NCI-H2029 (cell line): ENCODE results near the gene CD200.
"Not testable (repeated sequence)": the region's sequence is repeated elsewhere in the genome, so short reads cannot be mapped to it uniquely, and the experiment has no call there.

Experiments
- DNase-seq: peaks from one replicate; lab custom pipeline; 2025; lab: John Stamatoyannopoulos, UW

CD200 gene

DNA sequence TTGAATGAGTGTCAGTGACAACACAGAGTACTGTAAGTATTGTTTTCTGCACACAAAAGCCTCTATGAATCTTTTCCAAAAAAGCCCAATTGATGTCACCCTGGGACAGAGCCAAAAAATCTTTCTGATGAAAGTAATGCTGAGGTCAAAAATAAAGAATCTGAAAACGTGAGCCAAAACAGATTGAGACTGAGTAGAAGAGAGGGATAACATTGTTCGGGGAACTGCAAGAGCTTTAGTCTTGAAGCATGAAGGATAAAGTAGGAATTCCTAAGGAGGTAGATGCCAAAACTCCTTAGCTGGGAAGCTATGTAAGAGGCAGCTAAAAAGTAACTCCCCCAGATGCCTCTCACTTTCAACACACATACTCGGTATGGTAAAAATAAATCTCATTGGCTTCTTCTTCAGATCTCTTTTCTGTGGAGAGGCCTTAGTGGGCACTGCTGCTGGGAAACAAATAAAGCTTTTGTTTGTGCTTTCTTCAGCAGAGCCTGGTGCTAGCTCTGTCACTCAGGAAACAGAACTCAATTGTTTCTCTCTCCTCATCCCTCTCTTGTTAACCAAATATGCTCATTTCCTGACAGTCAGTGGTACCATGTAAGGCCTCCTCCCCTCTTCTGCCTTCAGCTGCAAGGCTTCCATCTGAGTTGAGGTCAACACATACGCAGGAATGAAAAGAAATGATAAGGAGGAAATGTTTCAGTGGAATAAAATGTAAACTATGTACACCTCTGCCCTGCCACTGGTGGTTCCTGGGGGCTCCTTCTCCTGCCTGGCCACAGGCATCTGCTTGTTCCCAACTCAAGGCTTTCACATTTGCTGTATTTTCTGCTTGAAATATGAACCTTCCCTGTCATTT, 58.1 kb downstream of the CD200 start:
- DNase-seq = no peak

DNA sequence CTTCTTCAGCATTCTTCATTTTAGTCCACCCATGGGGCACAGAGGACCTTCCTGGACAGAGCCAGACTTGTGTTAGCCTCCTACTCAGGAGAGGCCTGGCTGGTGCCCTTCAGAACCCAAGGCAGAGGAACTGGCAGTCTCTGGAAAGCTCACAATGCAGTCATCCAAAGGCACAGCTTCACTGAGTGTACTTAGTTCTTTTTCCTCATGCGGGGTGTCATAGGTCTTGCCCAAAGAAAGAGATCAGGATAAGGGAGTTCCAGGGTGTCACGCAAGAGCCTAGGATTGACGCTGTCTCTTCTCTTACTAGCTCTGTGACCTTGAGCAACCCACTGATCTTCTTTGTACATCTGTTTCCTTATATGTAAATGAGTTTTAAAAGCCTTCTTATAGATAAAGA, 58.7 kb downstream of the CD200 start:
- no peak for DNase-seq

DNA sequence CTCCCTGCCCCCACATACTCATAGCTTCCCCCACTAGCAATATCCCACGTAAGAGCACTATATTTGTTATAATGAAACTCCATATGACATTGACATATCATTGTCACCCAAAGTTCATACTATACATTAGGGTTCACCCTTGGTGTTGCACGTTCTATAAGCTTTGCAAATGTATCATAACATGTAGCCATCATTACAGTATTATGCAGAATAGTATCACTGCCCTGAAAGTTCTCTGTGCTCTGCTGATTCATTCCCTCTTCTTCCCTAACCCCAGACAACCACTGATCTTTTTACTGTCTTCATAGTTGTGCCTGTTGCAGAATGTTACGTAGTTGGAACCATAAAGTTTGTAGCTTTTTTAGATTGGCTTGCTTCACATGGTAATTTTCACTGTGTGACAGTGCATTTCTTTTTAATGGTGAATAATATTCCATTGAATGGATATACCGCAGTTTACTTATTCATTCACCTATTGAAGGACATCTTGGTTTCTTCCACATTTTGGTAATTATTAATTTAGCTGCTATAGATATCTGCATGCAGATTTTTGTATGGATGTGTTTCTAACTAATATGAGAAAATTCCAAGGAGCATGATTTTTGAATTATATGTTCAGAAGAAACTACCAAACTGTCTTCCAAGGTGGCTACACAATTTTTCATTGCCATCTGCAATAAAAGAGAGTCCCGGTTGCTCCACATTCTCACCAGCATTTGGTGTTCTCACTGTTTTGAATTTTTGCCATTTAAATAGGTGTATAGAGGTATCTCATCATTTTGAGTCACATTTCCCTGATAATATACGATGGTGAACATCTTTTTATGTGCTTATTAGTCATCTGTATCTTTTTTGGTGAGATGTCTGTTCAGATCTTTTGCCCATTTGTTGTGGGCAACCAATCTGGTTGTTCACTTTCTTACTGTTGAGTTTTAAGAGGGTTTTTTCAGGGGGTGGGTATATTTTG, 59.7 kb downstream of the CD200 start:
- DNase-seq = no peak

DNA sequence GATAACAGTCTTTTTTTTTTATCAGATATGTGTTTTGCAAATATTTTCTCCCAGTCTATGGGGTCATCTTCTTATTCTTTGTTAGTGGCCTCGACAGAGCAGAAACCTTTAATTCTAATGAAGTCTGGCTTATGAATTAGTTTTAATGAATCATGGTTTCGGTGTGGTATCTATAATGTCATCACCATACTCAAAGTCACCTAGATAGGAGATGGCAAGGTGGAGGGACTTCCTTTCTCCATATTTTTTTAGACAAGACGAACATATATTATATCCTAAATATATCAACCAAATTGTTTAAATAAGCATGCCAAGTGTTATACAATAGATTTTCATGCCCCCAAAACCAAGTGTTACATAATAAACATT, 60.4 kb downstream of the CD200 start:
- DNase-seq = no peak

DNA sequence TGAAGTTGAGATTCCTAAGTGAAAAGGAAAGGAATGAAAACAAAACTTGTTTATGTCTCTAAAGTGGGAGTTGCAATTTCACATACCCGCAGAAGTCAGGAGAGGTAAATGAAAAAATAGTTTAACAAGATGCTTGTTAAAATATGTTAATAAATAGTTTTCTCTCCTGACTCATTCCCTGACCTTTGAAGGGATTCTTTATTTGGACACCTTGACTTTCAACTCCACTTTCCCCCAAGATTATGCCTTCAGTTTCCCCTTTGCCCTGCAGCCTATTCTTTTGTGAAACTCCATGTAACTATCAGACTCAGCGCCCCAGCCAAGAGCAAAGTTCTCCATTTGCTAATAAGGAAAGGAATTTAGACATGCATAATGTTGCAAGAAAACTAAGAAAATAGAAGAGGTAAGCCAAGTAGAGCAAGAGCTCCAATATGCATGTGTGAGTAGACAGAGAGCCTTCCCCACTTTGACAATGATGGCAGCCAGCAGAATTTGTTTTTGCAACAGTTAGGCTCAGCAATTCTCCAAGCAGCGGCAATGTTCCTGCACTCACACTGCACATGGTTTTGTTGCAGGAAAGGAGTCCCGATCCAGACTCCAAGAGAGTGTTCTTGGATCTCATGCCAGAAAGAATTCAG, 61.2 kb downstream of the CD200 start:
- no peak for DNase-seq

DNA sequence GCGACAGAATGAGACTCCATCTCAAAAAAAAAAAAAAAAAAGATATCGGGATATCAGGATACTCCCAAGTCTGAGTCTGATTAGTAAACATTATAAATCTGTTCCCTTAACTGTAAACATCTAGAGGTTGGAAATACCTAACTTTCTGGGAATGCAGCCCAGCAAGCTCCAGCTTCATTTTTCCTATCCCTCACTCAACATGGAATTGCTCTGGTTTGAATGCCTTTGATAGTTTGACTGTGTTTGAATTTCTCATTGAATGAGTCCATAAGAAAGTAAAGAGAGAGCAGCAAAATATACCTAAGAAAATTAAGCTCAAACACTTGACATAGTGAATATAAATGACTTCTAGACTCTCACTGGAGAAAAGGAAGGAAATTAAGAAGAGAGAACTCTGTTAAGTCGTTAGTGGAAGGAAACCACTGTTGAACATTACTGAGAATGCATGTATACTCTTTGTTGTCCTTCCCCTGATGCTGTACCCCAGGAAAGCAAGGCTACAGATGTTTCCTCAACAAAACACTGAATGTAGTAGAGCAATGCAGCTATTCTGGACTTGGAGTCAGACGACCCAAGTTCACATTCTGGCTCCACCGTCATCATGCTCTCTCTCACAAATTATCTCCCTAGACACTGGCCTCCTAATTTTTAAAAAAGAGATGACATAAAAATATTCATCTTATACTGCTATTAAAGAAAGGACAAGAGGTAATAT, 62.4 kb downstream of the CD200 start:
- DNase-seq = no peak

DNA sequence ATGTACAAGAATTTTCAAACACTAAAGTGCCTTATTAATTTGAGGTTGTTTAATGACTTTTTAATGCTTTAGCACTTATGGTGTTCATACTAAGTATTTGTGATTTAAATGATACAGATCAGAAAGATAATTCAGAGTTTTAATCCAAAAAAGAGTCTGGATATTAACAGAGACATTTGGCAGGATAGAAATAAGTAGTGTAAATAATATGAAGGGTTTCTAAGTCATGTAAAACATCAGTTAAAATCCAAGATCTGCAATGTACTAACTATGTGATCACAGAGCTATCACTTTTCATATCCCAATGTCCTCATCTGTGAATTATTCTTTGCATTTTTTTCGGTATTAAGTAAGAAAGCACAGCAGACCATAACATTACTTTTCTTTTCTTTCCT, 62.9 kb downstream of the CD200 start:
- DNase-seq = no peak

DNA sequence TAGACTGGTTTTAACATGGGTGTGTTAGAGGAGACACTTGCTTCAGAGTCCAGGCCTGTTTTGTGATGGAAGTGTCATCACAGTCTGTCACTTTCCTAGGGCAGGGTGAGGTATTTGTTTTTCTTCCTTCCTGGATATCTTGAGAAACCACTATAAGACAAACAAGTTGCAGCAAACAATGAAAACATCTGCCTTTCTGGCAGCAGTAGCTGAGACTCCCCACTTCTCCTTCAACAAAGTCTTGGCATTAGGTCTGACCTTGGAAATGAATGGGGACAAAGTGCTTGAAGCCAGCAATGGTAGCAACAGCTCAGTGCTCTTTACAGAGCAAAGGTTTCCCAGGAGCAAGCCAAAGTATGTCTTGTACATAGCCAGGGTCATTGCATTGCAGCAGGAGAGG, 64.6 kb downstream of the CD200 start:
- DNase-seq = no peak

DNA sequence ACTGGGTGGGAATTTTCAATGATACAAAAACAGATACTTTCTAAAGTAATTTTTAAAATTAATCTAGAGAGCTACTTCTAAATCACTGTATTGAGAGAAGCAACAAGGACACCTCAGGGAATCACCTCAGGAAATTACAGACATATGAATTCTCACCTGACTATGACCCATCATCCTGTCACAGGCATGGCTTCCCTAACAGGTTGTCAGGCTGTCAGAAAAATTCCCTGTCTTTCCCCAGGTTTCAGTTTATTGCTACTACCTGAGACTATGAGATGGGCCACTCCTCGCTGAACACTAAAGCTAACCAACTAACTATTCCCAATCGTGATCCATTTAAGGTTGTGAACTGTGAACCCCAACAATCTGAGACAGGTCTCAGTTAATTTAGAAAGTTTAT, 66.1 kb downstream of the CD200 start:
- no peak for DNase-seq

DNA sequence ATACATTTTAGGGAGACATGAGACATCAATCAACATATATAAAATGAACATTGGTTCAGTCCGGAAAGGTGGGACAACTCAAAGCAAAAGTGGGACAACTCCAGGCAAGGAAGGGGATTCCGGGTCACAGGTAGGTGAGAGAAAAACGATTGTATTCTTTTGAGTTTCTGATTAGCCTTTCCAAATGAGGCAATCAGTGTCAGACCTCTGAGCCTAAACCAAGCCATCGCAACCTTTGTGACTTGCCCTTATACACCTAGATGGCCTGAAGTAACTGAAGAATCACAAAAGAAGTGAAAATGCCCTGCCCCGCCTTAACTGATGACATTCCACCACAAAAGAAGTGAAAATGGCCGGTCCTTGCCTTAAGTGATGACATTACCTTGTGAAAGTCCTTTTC, 66.6 kb downstream of the CD200 start:
- DNase-seq = not testable (repeated sequence)

DNA sequence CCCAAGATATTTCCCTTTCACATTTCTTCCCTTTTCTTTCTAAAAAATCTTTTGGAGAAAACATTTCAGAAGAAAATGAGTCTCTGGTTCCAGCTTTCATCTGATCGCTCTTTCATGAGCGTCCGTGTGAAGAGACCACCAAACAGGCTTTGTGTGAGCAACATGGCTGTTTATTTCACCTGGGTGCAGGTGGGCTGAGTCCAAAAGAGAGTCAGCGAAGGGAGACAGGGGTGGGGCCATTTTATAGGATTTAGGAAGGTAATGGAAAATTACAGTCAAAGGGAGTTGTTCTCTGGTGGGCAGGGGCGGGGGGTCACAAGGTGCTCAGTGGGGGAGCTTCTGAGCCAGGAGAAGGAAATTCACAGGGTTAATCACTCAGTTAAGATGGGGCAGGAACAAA, 67.4 kb downstream of the CD200 start:
- DNase-seq = not testable (repeated sequence)

DNA sequence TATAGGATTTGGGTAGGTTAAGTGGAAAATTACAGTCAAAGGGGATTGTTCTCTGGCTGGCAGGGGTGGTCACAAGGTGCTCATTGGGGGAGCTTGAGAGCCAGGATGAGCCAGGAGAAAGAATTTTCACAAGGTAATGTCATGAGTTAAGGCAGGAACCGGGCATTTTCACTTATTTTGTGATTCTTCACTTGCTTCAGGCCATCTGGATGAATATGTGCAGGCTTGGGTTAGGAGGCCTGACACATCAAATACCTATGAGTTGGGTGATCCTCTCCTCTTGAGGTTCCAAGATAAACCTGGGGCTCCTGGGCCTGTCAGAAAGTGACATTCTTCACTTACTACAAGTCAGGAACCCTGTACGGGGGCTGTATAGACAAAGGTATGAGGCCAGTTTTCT, 68.7 kb downstream of the CD200 start:
- DNase-seq = no peak

DNA sequence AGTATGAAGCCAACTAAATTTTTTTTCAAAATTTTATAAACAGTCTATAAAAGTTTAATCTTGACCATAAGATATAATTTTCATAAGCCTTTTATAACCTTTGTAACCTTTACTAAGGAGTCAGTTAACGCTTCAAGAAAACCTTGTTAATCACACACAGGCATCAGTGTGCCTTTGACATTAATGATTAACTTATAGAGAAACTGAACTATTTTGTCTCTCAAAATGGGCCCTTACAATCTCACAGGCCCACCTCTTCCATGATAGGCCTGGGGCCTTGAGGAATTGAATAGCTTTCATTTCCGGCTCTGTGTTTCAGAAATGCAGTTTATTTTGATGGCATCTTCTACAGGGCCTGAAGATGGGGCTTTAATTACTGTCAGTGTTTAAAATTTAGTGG, 70.1 kb downstream of the CD200 start:
- no peak for DNase-seq

DNA sequence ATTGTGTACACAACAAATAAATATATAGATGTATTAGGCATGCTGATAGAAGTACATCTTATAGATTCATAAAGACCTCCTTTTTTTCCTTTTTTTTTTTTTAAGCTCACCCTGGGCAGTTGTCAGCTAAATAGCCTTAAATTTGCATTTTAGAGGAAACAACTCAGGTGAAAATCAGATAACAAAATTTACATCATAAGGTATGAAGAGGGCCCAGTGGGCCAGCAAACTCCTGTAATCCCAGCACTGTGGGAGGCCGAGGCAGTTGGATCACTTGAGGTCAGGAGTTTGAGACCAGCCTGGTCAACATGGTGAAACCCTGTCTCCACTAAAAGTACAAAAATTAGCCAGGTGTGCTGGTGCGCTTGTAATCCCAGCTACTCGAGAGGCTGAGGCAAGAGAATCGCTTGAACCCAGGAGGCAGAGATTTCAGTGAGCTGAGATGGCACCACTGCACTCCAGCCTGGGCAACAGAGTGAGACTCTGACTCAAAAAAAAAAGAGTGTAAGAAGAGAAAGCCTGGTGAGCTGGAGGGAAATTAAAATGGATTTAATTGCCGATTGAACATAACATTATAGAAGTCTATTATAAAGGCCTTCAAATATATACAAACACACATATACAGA, 72.1 kb downstream of the CD200 start:
- not testable (repeated sequence) for DNase-seq

DNA sequence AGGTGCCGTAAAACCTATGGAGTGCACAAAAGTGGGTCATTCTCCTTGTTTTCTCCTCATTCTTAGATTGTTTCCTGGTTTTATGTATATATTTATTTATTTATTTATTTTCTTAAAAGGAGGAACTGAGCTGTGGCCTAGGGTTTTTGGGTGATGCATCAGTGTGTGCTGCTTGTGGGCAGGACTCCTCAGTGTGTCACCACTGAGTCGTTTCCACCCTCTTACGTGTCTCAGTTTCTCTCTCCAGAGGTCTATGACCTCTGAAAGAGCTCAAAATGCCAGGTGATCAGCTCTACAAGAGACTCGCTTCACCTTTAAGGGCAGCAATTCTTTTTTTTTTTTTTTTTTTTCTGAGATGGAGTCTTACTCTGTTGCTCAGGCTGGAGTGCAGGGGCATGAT, 72.9 kb downstream of the CD200 start:
- DNase-seq = no peak

DNA sequence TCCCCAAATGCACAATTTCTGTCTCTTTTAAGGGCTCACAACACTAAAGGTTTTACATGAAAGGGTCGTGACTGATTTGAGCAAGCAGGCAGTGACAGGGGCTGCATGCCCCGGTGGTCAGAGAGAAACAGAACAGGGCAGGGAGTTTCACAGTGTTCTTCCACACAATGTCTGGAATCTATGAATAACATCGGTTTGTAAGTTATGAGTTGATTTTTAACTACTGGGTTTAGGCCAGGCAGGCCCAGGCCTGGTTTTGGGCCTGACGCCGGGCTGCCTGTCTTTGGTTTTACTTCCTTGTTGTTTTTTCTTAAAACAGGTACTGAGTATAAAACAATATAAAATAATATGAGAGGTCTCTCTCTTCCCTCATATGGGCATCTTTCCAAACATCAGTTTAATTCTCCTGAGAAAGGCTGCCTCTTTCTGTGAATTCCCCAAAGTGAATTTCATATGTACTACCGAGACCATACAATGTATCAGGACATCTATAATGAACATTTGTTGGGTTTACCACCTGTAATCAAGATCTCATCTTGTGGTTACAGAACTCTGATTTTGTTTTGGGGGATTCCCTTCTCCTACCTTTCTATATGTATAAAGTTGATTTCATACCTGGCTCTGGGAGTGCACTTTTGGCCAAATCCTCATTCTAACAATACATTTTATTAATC, 74.4 kb downstream of the CD200 start:
- no peak for DNase-seq

DNA sequence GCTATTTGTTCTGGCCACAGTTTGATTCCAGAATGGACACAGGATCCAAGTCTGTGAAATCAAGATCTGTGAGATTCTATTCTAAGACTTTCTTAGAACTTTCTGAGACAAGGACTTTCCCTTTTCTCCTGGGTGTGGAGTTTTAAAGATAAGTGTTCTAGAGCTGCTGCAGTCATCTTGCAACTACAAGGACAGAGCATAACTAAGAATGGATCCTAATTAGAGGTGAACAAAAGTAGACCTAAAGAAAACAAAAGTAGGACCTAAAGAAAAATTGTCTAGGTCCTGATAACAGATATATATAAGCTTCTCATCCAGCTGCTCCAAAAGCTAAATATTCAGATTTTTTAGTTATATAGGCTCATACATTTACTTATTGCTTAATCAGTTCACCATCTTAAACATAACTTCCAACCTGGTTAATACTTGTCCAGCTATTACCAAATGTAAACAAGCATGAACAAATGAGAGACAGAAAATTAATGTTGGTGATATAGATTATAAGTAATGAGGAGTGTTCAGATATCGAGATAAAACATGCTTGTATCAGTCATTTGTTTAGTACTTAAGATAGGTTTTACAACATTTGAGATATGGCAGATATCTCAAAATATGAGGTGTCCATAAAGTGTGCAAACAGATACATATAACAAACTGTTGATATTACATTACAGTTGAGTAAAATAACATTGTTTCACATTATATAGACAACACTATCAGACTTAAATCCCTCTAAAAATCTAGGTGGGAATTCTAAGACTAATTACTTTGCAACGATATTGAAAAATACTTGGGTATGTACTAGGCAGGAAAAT, 75.1 kb downstream of the CD200 start:
- no peak for DNase-seq

DNA sequence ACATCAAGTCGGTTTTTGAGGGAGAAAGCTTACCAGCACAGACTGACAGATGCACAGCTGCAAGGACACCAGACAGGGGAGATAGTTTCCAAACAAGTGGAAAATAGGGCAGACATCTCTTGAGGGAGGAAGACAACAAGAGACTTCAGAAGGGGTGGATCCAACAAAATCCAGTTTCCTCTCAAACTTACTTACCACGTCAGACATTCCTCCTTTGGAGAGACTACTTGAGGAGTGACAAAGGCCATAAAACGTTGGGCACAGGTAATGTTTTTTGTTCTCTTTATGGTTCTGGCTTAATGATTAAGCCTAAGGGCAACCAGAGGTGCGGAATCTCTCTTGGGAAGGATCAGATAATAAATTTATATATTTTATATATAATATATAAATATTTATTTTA, 76.1 kb downstream of the CD200 start:
- no peak for DNase-seq

DNA sequence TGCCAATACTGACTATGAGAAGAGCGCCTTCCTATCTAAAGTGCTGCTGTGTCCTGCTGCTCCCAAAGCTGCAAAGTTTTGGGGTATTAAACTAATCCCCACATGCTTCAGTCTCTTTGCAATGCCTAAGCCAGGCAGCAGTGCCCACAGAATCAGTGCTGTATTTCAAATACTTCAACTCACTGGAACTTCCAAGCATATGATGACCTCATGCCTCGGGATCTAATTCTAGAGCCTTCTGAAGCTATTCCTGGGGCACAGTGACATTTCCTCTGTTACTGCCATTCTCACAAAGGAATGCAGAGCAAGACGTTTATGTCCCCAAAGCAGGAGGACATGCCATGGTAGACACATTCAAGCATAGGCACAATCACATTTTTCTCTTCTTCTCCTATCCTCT, 78.5 kb downstream of the CD200 start:
- DNase-seq = no peak
